Measurements from ENCODE around the gene NAV2. TPM values are rescaled to one million over a fixed set of nuclear protein-coding genes. Genes with fewer than 3 reads are reported as not detected.
A peak's percentile ranks its signal among the peaks of the same experiment; 100 is the strongest.

NAV2 gene
- total RNA-seq, 1 donor from 2014 or later, result 10.5 TPM

DNA sequence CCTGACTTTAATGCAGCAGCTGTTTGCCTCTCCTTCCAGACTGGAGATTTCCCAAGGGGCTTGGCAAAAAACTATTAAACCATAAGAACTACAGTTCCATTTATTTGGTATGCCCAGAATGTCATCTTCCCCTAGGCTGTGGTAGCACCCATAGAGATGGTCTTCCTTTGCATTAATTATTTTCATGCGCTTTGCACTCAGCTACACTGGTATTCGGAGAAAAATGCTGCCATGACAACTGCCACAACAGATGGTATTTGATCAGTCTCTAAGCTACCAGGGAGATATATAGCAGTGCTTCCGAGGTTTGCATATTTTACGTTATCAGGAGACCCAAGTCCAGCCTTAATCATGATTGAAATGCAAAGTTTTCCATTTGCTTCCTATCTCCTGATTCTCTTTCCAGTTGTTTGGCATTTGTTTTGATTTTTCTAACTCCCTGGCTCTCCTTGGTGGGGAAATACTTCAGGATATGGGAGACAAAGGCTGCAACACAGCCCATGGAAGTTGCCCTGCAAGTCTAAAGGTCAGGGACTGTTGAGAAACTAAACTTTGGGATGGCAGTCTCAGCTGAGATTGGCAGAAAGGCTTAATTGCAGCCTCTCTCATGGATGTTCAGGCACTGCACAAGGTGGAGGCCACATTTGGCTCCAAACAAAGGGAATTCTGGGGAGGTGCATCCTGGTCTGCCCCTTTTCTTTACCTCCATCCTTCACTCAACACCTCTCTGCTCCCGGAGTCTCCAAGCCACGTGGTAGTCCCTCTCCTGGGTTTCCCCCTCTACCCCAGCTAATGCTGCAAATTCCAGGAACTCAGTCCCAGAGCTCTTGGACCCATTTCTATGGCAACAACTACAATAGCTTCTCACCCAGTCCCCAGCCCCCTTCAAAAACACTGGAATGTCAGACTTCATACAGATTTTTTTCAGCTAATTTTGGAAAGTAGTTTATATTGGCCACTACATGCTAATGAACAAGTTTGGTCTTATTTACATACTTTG is 151.8 kb downstream of the NAV2 start:
- intact Hi-C loops (cut with DNase I), result no loop called here
- ATAC-seq (ENCODE audit: poor library complexity), result no peak

DNA sequence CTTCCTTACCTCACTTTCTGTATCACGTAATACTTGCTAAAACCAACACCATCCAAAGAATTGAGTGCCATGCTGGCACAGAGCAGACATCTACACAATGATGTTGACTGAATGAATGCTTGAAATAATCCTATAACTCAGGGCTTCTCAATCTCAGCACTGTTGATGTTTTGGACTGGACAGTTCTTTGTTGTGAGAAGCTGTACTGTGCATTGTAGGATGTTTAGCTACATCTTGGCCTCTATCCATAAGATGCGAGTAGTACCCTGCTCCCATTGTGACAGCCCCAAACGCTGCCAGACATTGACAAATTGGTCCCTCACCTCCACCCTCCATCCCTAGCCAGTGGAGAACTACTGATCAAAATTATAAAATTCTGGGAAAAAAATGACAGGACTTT is 153.4 kb downstream of the NAV2 start:
- ATAC-seq (ENCODE audit: poor library complexity), result no peak
- intact Hi-C loops (cut with DNase I), result no loop called here

More for the DNA sequence above, 151.8 kb downstream of the NAV2 start:
- no peak for DNase-seq

DNA sequence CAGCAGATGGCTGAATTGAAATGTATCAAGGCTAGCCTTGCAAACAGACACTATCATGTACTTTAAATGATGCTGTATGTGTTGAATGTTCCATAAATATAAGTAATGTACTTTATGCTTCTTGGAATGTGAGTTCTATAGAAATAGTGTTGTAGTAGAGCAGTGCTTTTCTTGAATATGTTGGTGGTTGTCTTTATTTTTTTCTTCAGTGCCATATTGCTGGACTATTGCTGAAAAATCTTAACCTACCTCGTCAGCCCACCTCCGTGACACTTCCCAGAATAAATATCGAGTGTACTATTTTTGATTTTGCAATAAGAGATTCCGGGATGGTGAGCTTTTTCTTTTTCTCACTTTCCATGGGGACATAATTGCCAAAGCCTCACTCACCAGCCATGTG is 153.9 kb downstream of the NAV2 start:
- DNase-seq (no peak), ATAC-seq (ENCODE audit: poor library complexity) (no peak)
- intact Hi-C loops (cut with DNase I), result no loop called here

More for the DNA sequence above, 153.4 kb downstream of the NAV2 start:
- no peak for DNase-seq

DNA sequence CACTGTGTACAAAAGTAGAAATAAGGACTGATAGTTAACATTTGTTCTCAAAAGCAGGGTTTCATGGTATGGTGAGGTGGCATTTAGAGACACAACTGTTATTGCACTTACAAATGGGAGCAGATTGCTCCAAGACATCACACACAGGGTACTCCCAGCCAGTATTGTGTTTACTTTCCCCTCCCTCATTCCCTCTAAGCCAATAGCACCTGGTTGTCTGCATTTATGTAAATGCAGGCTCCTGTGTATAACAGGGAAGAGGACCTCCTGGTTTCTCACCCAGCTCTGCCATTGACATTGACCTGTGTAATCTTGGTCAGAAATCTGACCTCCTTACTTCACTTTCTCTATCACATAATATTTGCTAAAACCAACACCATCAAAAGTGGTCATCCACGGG is 154.4 kb downstream of the NAV2 start:
- intact Hi-C loops (cut with DNase I), result no loop called here
- DNase-seq, result no peak
- ATAC-seq (ENCODE audit: poor library complexity), result no peak

DNA sequence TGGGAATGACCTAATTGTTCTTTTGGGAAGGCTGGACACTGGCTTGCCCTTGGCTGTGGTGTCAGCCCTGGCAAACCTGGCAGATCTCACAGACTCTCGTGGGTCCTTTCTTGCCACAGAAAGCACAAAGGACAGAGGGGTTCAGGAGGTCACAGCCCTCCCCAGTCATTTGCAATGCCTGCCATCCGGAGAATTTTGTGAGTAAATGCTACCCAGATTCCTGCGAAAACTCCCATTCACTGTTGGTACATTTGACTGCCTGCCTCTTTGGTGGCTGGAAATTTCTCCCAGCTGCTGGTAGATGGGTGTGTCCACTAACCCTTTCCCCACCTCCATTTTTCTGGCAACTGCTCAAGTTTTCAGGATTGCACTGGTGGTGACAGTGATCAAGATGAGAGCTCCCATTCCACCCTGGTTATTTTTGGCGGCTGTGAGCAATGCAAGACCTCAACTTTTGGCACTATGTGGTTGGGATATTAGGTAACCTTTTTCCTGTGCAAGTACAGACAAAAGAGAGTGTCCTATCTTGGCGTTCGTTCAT is 155.7 kb downstream of the NAV2 start:
- intact Hi-C loops (cut with DNase I), result no loop called here
- DNase-seq (peak; percentile 44), ATAC-seq (ENCODE audit: poor library complexity) (peak; percentile 89)

DNA sequence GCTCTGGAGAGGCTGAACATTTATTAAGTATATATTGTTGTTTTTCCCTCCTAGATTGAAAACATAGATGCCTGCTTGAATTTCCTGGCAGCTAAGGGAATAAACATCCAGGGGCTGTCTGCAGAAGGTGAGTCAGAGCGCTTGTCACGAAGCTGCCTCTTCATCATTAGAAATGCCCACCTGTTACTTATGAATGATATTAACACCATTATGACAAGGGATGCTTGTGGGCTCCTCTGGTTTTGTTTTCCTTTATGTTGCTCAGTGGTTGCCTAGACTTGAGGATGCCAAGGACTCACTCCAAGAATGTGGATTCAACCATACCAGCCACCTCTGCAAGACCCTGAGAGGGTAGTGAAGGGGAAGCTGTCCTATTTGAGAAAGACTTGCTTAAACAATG is 156.2 kb downstream of the NAV2 start:
- intact Hi-C loops (cut with DNase I), result no loop called here
- DNase-seq (no peak), ATAC-seq (ENCODE audit: poor library complexity) (no peak)

DNA sequence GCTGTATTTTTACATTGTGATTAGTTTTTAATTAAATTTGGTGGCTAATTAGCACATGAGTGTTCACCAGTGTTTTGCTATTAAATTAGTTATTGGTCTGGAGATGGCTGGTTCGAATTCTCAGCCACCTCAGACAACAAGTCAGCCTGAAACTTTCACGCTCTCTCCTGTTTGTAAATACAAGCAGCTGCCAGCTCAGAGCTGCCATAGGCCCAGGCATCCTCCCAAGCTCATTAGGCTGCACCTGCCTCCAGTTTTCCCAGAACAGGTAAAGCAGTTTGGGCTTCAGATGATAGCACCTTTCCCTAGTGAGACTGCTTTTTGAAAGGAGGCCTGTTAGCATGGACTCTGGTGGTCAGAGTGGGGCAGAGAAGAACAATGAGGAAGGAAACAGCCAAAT is 156.8 kb downstream of the NAV2 start:
- DNase-seq, result no peak
- ATAC-seq (ENCODE audit: poor library complexity), result no peak
- intact Hi-C loops (cut with DNase I), result no loop called here

DNA sequence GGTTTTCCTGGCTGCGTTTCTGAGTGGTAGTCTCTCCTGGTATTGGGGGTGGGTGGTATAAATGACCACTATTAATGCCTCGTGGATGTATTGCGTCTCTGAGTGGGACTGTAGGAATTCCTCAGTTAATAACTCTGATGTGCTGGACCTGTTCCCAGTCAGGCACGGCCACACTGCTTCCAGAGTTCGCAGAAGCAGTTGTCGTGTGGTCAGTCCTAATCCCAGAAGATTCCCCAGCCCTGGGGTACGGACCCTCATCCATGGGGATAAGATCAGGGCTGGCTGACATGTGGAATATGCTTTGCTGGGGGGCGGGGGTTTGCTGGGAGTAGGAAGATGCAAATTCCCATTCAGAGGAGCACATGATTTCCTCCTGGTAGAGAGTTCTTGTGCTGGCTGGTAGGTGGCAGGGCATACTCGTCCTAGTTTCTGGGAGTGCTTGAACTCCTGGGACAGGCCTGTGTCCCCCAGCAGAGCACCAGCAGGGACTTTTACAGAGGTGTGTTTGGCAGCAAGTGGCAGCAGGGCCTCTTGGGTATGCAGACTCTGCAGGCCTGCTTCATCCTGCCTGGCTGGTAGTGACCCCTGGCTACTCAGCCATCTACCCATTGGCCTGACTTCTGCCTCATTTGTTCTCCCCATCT is 157.4 kb downstream of the NAV2 start:
- ATAC-seq (ENCODE audit: poor library complexity), result peak; percentile 19
- no peak for DNase-seq
- intact Hi-C loops (cut with DNase I), result no loop called here

DNA sequence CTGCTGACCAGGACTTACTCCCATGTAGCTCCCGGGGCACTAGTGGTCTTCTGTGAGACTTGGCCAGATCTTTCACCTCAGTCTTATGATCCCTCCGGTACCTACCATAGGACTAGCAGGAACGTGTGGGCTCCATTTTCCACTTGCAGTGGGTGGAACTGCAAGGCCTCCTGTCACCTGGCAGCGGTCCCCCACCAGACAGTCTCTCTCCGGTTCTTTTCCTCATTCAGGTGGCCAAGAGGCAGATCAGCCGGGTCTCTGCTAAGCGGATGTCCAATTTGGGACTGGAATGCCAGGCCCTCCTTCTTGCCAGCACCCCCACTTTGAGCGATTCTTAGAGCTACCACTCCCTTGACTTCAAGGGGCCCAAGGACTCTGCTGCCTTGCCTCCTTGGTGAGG is 158.9 kb downstream of the NAV2 start:
- ATAC-seq (ENCODE audit: poor library complexity) (no peak), DNase-seq (no peak)
- intact Hi-C loops (cut with DNase I), result no loop called here

DNA sequence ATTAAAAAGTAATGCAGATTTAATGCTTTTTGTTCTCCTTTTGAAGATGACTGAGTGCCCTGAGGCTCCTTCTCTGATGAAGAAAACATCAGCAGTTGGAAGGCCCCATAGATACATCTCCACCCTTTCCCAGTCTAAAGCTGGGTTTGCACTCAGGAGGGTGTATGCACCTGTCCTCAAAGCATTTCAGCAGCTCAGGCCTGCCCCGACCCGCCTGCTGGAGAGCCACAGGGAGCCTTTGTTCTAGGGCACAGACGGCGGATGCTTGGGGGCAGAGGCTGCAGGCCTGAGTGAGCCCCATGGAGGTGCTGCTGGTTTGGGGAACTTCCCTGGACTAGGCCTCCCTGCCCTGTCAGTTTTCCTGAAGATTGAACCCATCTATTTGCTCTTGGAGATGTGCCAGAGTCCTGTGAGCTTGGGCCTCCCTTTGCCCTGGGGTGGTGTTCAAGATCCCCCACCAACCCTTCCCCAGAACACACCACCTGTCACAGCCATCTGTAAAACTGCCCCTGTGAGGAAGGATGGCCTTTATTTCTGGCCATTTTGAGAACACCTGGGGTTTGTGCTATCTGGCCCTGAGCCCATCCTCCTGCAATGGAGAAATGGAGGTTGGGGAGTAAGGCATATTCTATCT is 160.0 kb downstream of the NAV2 start:
- DNase-seq (no peak), ATAC-seq (ENCODE audit: poor library complexity) (no peak)
- intact Hi-C loops (cut with DNase I), result no loop called here

DNA sequence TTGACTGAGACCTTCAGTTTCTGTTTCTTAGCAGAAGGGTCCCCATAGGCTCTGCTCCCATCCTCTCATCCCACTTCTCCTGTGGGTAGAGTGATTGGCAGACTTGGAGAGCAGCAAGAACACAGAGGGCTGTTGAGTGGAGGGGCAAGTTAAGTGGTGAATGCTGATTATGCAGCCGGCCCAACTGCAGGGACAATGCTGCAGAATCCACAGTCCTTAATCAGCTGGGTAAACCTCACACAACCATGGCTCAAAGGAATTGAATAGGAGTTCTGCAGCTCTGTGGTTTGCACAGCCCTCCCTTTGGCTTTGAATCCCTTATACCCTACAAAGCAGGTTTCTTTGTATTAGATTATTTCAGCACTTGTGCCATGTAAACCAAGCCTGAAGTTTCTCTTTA is 161.1 kb downstream of the NAV2 start:
- DNase-seq (no peak), ATAC-seq (ENCODE audit: poor library complexity) (peak; percentile 50)
- intact Hi-C loops (cut with DNase I), result no loop called here

DNA sequence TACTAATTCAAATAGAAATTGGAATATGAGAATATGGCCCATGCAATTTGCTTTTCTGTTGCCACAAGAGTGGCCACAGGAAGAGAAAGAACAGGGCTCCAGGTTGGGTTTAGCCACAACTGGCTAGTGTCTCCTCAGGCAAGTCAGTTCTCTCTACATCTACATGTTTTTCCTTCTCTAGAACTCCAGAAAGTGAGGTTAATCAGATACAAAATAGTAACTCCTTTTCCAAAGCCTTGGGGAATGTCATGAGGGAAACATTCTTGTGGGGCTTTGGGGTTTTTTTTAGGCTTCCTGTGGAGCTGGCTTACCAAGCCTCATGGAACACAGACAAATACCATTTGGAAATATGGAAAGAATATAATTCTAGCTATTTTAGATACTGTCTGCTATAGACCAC is 161.6 kb downstream of the NAV2 start:
- DNase-seq (no peak), ATAC-seq (ENCODE audit: poor library complexity) (no peak)
- intact Hi-C loops (cut with DNase I), result no loop called here

DNA sequence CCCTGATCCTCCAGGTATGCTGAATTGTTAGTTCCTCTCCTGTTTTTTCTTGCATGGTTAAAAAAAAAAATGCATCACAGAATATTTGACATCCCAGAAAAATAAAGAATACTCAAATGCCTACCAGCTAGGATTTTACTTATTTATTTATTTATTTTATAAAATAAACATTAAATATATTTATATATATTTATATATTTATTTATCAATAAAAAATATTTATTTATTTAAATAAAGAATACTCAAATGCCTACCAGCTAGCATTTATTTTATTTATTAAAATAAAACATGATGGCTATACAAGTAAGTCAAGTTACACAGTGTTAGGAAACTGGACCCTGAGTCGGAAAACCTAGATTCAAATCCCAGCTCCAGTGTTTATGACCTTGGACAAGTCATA is 164.1 kb downstream of the NAV2 start:
- intact Hi-C loops (cut with DNase I), result no loop called here
- DNase-seq, result no peak
- ATAC-seq (ENCODE audit: poor library complexity), result no peak

DNA sequence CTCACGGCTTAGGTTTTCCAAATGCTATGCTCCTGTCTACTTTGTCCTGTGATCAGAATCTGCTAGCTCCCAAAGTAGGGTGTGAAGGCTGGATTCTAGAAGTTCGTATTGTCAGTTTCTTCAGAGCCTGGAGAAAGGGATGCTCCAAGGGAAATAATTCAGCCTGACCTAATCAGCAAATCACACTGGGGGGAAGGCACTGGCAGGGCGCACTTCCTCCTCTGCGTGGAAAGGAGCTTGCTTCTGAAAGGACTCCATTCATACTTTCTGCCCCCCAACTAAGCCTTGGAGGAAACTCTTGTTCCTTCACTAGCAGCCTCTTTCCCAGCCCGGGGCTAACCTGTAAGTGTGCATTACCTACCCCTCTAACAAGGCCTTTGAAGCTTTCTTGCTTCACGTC is 165.9 kb downstream of the NAV2 start:
- intact Hi-C loops (cut with DNase I), result no loop called here
- DNase-seq, result no peak
- ATAC-seq (ENCODE audit: poor library complexity), result no peak

DNA sequence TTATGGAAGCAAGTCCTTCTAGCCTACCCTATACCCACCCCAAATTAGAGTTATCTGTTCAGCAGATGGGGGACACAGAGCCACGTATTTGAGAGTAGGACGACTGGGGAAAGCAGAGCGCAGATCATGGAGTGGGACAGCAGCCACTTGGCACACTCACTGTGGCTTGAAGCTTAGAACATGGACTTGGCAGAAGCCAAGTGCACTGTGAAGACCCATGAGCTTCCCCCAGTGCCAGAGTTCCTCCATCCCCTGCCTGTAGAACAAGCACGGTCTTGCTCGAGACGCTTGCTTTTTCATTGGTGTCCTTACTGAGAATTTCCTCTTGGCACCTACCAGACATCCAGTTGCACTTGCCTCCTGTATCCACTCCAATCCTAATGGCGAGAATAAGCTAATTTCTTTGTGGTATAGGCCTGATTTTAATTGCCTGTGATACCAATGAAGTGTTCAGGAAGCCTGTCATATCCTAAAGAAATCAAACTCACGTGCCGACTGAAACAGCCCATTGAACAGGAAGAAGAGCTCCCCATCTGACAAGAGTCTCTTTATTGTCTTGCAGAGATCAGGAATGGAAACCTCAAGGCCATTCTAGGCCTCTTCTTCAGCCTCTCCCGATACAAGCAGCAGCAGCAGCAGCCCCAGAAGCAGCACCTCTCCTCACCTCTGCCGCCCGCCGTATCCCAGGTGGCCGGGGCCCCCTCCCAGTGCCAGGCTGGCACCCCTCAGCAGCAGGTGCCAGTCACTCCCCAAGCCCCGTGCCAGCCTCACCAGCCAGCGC is 166.9 kb downstream of the NAV2 start:
- intact Hi-C loops (cut with DNase I), result no loop called here
- peak; percentile 94 for ATAC-seq (ENCODE audit: poor library complexity)
- peak; percentile 68 for DNase-seq

DNA sequence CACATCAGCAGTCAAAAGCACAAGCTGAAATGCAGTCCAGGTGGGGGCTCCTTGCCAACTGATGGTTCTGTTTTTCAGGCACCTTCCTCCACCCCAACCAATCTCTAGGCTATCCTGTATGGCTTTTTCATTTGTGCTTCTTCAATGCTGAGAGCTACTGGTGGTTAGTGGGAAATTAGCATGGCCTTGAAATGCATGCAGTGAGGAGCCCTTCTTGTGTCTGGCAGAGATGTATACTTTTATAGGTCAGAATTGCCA is 167.4 kb downstream of the NAV2 start:
- ATAC-seq (ENCODE audit: poor library complexity) (no peak), DNase-seq (no peak)

DNA sequence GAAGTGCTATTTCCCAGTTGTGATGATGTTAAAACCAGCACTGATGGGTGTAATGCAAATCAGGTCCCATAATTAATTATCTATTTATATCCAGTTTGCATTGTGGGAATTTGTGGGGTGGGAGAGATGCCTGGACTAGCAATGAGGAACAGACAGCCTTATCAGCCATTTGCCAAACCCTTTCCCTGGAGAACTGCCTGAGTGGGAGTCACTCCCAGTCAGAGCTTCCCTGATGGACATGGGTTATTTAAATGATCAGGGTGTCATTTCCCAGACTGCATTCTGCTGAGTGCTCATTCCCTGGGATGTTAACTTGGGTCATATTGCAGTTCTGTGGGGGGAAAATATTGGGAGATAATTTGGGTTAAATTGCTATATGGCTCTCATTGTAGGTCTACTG is 168.5 kb downstream of the NAV2 start:
- ATAC-seq (ENCODE audit: poor library complexity) (no peak), DNase-seq (no peak)
- intact Hi-C loops (cut with DNase I), result no loop called here

More for the DNA sequence above, 167.4 kb downstream of the NAV2 start:
- intact Hi-C loops (cut with DNase I), result no loop called here

DNA sequence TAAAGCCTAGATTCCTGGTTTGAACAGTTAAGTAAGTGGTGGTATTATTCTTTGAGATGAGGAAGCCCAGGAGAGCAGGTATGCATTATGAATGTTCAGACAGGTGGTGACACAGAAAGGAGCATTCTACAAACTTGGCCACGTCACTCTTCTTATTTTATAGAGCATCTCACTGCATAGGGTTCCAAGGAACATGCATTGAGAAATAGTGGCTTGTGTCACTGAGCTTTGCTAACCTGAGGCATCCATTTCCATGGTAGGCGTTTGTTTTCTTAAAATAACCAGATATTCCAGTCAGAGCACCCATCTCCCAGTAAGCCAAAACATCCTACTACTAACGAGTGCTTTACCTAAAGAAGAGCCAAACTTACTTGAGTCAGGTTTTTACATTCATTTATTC is 169.7 kb downstream of the NAV2 start:
- ATAC-seq (ENCODE audit: poor library complexity), result no peak
- intact Hi-C loops (cut with DNase I), result no loop called here
- DNase-seq, result no peak

DNA sequence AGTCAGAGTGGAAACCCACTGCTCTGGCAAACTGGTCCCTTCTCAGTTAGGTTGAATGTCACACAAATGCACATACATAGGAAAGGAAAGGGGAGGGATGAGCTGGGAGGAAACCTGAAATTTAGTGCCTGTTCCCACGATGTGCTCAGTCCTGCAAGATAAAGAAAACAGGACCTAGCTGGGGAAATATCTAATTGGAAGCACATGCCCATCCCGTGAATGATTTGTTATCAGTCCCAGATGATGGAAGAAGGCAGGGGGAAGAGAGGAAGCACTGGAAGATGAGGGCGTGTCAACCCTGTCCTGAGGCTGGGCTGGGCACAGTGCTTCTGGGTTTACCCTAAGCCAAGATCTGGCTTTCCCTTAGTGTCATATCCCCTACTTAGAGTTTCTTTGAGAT is 173.9 kb downstream of the NAV2 start:
- ATAC-seq (ENCODE audit: poor library complexity) (no peak), DNase-seq (no peak)
- intact Hi-C loops (cut with DNase I), result no loop called here

All from Right ventricle myocardium superior (tissue), 1 donor.